Measurements from ENCODE around the gene KCNQ1. TPM values are rescaled to one million over a fixed set of nuclear protein-coding genes. Genes with fewer than 3 reads are reported as not detected.
A peak's percentile ranks its signal among the peaks of the same experiment; 100 is the strongest.

Gene KCNQ1
- total and polyA plus RNA-seq, 9 donors = 1.4 to 17.2 (median 3.8) TPM

DNA sequence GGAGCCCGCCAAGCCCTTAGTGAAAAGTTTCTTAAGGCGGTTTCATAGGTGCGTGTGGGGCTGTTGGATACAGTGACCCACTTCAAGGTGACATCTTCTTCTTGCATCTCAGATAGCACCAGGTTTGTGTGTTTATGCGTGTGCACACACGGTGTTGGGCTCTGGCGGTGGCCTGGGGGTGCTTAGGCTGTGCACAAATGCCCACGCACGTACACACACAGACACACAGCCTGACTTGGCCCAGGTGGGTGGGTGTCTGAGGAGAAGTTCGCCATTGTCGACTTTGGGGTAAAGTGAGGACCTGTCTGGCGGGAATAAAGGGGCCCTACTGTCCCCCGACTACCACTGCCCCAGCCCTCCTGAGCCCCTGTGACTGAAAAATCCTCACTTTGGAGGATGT lies 103.8 kb downstream of the KCNQ1 start:
- Histone ChIP-seq H3K27me3 (no peaks in the 10 kb centered on the region), H3K4me1 (ENCODE audit: insufficient read depth) (no peaks in the 10 kb centered on the region), H3K4me3 (no peak overlapping the region), H3K9me3 (no peaks in the 10 kb centered on the region), H3K27ac (no peak overlapping the region), H3K36me3 (no peaks in the 10 kb centered on the region)
- peak in 2 of 5 donors; percentile 11 to 22 for DNase-seq
- no peak for TF ChIP-seq EP300 (IDR thresholded peaks at IDR 0.05)
- TF ChIP-seq POLR2A (IDR thresholded peaks at IDR 0.05) = no peak
- TF ChIP-seq, protein P1, sequence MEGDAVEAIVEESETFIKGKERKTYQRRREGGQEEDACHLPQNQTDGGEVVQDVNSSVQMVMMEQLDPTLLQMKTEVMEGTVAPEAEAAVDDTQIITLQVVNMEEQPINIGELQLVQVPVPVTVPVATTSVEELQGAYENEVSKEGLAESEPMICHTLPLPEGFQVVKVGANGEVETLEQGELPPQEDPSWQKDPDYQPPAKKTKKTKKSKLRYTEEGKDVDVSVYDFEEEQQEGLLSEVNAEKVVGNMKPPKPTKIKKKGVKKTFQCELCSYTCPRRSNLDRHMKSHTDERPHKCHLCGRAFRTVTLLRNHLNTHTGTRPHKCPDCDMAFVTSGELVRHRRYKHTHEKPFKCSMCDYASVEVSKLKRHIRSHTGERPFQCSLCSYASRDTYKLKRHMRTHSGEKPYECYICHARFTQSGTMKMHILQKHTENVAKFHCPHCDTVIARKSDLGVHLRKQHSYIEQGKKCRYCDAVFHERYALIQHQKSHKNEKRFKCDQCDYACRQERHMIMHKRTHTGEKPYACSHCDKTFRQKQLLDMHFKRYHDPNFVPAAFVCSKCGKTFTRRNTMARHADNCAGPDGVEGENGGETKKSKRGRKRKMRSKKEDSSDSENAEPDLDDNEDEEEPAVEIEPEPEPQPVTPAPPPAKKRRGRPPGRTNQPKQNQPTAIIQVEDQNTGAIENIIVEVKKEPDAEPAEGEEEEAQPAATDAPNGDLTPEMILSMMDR (IDR thresholded peaks at IDR 0.05) = no peak
- intact Hi-C loops (cut with DNase I) = no loop called here
- WGBS, 3 donors = 92 to 97% (median 96%) methylated on average over 12 of the region's 12 CpGs

- 90 to 96% (median 93%) methylated on average over 7 of the region's 7 CpGs for WGBS, 3 donors
- peak in 2 of 5 donors; percentile 11 to 27 for DNase-seq
- no peaks in the 10 kb centered on the region for H3K9me3 ChIP-seq
- TF ChIP-seq, protein P1 (IDR thresholded peaks at IDR 0.05) = no peak
- TF ChIP-seq EP300 (IDR thresholded peaks at IDR 0.05) = no peak
- TF ChIP-seq POLR2A (IDR thresholded peaks at IDR 0.05) = no peak
- no peaks in the 10 kb centered on the region for H3K4me1 ChIP-seq (ENCODE audit: insufficient read depth)
- no peak overlapping the region for H3K4me3 ChIP-seq
- no peaks in the 10 kb centered on the region for H3K27me3 ChIP-seq
- H3K36me3 ChIP-seq = no peaks in the 10 kb centered on the region
- no peak overlapping the region for H3K27ac ChIP-seq
- intact Hi-C loops (cut with DNase I) = no loop called here
These were observed 104.3 kb downstream of the KCNQ1 start for GRCh38 chr11:2549080-2549479.

- DNase-seq = peak in 2 of 5 donors; percentile 12 to 31
- Histone ChIP-seq H3K27ac (no peak overlapping the region), H3K27me3 (no peaks in the 10 kb centered on the region), H3K36me3 (no peaks in the 10 kb centered on the region), H3K4me3 (no peak overlapping the region), H3K9me3 (no peaks in the 10 kb centered on the region), H3K4me1 (ENCODE audit: insufficient read depth) (no peaks in the 10 kb centered on the region)
- 42 to 74% (median 56%) methylated on average over 10 to 13 of the region's 13 CpGs for WGBS, 3 donors
- TF ChIP-seq POLR2A (IDR thresholded peaks at IDR 0.05) = no peak
- TF ChIP-seq EP300 (IDR thresholded peaks at IDR 0.05) = no peak
- TF ChIP-seq, protein P1 (IDR thresholded peaks at IDR 0.05) = no peak
- intact Hi-C loops (cut with DNase I) = no loop called here
These were observed 104.7 kb downstream of the KCNQ1 start for GRCh38 chr11:2549491-2549875.

DNA sequence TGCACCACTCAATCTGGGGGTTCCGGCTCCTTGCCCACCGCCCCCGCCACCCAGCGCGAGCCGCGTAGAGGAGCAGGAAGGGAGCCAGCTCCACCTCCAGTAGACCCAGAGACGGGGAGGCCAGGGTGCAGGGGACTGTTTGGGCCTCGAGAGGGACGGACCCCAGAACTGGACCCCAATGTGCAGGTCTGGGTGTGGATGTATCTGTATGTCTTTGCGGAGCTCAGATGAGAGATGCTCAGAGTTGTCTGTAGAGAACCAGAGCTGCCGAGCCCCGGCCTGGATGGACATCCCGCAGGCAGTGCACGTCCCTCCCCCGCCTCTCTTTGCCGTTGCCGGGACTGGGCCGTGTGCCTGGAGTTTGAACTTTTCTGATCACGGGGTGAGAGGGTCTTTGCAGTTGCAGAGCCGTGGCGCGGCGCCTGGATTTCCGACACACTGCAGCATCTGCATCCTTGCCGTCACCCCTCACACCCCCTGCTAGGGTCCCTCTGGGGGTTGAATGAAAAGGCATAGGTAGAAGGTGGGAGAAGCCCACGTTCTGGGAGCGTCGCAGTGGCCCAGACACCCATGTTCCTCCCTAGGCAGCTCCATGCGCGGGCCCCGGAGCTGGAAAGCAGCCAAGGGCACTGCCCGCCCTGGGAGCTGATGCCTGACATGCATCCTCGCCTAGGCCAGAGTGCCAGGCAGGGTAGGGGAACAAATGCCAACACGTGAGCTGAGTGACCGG lies 105.2 kb downstream of the KCNQ1 start:
- Histone ChIP-seq H3K4me1 (ENCODE audit: insufficient read depth) (no peaks in the 10 kb centered on the region), H3K4me3 (no peak overlapping the region), H3K27ac (no peak overlapping the region), H3K36me3 (no peaks in the 10 kb centered on the region), H3K27me3 (no peaks in the 10 kb centered on the region), H3K9me3 (no peaks in the 10 kb centered on the region)
- intact Hi-C loops (cut with DNase I) = no loop called here
- peak; percentile 41 to 80 (median 69) for DNase-seq
- WGBS, 3 donors = 27 to 59% (median 29%) methylated on average over 35 to 36 of the region's 36 CpGs
- TF ChIP-seq, protein P1 (IDR thresholded peaks at IDR 0.05) = no peak
- TF ChIP-seq POLR2A (IDR thresholded peaks at IDR 0.05) (no peak), EP300 (IDR thresholded peaks at IDR 0.05) (no peak)
